ENCODE data around the gene VHLL.
"Not testable (repeated sequence)": the region's sequence is repeated elsewhere in the genome, so short reads cannot be mapped to it uniquely, and the experiment has no call there.

Gene VHLL

DNA sequence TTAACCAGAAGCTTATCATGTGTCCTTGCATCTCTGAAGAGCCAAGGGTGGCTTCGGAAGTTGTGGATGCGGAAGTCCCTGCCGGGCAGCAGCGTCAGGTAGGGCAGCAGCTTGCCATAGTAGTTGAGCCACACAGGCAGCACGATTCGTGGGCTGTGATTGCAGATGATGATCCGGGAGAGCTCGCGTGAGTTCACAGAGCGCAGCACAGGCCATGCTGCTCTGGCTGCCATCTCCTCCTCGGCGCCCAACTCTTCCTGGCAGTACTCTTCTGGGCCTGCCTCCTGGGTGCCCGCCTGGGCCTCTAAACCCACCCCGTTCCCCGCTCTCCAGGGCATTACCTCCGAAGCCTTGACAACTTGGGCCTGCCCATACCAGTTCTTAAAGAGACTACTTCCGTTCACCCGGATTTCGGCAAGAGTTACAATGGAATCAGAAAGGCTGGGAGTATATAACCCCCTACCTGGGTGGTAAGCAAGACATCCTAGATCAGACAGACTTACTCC lies at the start of gene VHLL:
TSS of gene VHLL (minus strand) at position 456 of the 506 bp plus-strand sequence. CDS start at position 338, 118 bp downstream.
- DNase-seq: no peak

DNA sequence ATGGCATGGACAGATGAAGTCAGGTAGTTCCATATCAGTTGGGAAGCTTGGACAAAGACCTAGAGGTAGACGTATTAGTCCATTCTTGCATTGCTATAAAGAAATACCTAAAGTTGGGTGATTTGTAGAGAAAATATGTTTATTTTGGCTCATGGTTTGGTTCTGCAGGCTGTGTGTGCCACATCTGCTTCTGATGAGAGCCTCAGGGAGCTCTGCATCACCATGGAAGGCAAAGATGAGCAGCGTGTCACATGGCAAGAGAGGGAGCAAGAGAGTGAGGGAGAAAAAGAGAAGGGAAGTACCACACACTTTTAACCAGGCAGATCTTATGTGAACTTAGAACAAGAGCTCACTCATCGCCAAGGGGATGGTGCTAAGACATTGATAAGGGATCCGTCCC lies 48.2 kb upstream of the VHLL start:
- no peak for DNase-seq

DNA sequence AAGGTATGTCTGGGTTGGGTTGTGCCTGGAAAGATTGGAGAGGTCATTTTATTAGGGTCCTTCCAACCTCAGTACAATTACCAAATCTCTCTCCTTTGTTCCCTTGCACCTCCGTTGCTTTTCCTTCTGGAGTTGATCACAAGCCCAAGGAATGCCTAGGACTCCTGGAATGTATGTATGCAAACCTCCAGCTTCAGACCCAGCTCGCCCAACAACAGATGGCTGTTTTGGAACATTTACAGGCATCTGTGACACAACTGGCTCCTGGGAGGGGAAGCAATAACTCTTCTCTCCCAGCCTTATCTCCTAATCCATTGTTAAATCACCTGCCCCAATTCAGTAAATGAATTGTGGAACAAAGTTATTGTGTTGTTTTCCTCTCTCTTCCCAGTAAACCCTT lies 47.5 kb upstream of the VHLL start:
- no peak for DNase-seq

DNA sequence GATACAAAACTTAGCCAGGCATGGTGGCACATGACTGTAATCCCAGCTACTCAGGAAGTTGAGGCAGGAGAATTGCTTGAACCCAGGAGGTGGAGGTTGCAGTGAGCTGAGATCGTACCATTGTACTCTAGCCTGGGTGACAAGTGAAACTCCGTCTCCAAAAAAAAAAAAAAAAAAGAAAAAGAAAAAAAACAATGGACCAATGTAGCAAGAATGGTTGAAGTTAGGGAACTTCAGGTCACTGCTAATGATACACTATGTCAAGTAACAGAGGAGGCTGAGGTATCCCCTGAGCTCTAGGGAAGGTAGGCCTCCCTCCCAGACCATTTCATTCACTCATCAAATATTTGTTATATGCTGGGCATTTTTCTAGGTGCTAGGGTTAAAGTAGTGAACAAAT lies 46.9 kb upstream of the VHLL start:
- not testable (repeated sequence) for DNase-seq

DNA sequence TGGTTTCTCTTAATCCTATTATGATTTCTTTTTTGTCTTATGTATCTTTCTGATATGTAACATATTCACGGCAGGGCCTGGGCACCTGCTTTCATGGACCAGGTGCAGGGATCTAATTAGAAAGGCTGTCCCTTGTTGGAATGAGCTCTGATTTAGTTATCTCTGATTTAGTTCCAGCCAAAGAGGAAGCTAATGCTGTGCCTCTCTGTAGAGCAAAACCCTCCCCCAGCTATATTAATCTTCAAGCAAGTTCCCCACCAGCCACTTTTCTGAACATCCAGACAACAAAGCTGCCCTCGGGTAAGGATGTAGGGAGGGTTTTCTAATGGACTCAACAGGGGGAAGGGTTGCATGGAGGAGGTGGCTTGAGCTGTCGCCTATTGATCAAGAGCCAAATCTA lies 45.3 kb upstream of the VHLL start:
- no peak for DNase-seq

DNA sequence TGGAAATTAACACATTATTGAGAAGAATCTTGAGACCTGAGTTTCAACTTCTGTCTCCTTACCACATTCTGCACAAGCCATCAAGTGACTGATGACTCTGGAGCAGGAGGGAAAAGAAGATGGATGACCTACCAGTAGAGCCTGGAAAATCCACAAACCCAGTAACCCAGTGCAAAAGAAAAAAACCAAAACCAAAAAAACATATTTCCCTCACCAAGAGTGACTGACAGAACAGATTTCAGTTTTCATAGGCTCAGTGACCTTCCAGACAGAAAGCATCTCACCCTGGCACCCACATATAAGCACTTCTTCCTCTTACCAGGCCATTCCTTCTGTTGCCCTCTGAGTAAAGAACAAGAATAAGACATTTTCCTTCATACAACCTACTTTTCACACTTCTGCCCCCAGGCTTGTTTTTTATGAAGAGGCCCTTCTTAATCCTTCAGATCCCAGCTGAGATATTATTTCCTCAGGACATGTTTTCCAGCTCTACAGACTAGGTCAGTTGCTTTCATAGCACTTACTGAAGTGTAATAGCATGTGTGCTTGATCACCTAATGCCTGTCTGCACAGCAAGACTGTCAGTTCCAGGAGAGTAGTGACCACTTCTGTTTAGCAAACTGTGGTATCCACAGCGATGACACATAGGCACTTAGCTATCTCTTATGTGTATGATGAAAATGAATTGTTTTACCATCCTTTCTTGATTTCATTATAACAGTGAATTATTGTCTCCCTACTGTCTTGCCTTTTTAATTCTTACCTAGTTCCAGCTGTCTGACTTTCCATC lies 43.3 kb upstream of the VHLL start:
- no peak for DNase-seq

DNA sequence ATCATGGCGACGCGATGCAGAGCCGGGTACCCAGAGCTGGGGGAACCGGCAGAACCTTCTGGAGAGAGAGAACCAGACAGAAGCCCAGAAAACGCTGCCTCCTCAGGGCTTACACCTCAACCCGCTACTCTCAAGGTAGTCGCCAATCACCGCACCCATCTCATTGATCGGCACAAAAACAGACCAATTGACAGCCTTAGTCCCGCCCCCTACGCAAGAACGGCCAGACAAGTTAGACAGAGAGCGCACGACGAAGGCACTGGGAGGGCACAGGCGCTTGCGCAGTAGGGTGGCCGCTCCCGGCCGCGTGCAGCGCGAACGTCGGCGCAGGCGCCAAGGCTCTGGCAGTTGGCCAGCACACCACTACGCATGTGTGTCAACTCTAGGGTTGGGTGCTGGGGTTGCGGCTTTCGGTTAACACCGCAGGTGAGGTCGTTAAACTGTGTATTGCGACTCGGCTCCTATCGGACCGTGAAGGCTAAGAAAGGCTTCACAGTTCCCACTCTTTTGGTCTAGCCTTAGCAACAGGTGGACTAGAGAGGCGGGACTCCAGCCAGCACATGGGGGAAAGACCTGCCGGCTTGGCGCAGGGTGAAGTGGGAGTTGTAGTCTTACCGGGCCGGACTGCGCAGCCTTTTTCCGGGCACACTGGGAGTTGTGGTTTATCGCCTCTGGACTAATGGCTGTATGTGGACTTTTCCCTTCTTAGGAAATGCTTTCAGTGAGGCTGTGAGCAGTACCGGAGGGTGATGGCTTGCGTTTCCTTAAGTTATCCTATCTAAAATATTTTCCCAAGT lies 39.3 kb upstream of the VHLL start, which contains the start of the genes CCT3 and TSACC:
TSS of gene CCT3 (minus strand) at position 113 of the 797 bp plus-strand sequence. CDS start at position 5, 108 bp downstream.
TSS of gene TSACC (plus strand) at position 347 of the 797 bp plus-strand sequence. CDS start 1,232 bp downstream, outside the sequence.
- peak; percentile 83 for DNase-seq

DNA sequence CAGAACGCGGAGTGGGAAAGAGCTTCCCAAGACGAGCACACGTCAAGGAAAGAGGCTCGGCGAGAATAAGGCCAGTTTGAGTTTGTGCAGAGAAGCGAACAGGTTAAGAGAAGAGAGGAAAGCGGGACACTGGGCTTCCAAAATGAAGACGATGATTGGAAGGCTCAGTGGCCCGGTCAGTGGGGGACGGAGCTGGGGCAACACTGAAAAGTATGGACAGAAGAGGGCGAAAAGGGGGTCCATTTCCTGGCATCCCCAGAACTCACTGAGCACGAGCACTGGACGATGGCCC lies 38.7 kb upstream of the VHLL start:
- DNase-seq: no peak

DNA sequence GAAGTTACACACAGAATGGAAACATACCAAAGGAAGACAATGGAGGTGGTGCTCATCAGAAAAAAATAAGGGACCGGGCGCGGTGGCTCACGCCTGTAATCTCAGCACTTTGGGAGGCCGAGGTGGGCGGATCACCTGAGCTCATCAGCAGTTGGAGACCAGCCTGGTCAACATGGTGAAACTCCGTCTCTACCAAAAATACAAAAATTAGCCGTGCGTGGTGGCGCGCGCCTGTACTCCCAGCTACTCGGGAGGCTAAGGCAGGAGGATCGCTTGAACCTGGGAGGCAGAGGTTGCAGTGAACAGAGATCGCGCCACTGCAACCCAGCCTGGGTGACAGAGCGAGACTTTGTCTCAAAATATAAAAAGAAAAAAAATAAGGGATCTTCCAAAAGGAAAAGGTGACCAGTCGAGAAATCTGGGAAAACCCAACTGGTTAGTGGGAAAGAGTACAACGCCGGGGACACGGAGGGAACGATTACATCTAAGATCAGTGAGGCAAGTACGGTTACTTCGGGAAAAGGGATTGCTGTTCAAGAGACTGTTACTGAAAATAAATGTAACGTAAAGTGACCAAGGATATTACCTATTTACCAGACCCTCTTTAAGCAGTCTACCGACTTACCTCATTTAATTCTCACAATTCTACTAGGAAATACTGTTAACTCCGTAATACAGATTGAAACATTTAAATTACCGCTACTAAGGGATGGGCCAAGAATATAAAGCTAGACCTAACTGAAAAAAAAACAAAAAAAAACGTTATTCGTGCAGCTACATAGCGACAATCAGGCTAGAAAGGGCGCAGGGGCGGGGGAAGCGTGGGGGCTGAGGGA lies 38.2 kb upstream of the VHLL start:
- no peak for DNase-seq

DNA sequence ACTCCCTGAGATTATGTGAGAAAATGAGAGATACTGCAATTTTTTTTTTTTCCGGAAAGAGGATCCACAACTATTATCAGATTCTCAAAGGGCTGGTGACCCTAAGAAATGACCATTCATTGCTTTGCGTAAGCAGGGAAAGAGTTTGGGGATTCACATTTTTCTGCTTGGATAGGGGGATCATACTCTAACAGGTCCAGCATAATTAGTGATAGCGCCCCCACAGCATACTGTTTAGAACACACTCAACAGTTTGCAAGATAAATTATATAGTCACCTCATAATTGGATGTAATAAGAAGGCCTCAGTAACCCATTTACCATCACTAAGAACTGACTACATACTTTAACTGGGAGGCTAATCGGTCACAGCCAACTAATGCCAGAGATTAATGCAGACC lies 37.1 kb upstream of the VHLL start:
- DNase-seq: no peak

DNA sequence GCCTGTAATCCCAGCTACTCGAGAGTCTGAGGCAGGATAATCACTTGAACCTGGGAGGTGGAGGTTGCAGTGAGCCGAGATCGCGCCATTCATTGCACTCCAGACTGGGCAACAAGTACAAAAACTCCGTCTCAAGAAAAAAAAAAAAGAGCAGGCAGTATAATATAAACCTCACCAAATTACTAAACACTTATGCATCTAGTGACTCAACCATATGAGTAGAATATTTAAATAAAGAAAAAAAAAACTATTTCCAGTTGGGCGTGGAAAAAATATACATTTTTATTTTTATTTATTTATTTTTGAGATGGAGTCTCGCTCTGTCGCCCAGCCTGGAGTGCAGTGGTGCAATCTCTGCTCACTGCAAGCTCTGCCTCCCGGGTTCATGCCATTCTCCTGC lies 24.1 kb upstream of the VHLL start:
- DNase-seq: not testable (repeated sequence)

DNA sequence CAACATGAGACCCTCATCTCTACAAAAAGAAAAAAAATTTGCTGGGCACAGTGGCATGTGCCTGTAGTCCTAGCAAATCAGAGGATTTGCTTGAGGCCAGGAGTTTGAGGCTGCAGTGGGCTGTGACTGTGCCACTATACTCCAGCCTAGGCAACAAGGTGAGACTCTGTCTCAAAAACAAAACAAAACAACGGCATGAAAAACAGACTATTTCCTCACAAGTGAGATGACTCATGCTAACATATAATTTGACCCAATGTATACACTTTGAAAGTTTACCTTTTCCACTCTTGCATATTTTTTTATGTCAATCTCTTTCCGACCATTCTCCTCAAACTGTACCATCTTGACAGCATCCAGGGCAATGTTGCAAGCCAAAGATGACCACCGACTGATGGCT lies 21.5 kb upstream of the VHLL start:
- no peak for DNase-seq

DNA sequence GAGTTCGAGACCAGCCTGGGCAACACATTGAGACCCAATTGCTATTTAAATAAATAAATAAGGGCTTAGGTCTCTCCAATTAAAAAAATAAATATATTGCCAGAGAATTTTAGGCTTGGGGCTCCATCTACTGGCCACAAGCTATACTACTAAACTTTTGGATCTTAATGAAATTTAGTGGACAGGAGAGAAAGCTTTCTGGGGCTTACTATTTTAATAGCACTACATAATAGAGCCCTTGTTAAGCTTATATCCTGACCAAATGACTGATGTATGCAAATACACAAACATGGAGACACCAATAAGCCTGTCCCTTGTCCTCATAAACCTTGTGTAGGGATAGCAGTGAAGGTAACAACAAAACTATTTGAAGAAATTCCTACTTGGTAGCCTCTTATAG lies 20.6 kb upstream of the VHLL start:
- no peak for DNase-seq

DNA sequence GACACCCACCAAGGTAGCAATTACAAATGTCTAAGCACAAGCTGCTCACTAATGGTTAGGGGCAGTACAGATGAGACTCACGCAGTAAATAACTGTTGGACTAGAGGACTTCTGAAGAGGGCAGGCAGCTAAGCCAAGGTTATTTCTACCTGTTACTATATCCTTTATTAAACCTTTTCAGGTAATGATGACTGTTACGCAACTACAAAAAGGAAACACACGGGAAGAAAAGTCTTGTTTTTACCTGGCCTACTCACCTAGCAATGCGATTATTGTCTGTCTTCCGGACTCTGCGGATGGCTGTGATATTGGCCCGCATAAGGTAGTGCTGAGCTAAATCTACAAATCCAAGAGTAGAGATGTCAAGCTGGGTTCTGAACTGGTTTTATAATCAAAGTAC lies 17.8 kb upstream of the VHLL start:
- no peak for DNase-seq

DNA sequence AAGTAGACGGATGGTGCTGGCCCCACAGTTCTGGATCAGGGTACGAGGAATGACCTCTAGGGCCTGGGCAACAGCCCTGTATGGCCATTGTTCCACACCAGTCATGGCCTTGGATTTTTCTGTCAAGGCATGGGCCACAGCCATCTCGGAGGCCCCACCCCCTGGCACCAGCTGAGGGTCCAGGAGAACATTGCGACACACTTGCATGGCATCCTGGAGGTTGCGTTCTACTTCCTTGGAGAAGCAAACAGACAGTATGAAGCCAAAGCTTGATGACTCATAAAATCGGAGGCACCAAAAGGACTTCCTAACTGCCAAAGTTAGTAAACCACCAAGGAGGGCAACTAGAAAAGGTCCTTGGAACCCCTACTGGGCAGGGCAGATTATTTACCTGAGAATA lies 11.9 kb upstream of the VHLL start:
- no peak for DNase-seq

DNA sequence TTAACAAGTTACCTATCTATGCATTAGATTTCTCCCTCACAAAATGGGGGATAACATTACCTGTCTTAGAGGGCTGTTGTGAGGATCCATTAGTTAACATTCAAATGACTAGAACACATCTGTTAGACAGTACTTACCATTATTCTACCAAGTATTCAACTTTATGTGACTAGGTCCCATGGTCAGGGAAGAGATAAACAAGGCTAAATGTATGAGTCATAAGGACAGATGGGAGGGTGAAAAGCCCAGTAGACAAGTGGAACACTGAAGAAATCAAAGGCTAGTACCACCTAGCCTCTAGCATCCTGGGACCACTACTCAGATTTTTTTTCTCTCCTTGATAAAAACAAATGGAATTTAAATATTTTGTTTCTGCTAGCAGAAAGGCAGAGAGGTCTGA lies 9.0 kb upstream of the VHLL start:
- no peak for DNase-seq

DNA sequence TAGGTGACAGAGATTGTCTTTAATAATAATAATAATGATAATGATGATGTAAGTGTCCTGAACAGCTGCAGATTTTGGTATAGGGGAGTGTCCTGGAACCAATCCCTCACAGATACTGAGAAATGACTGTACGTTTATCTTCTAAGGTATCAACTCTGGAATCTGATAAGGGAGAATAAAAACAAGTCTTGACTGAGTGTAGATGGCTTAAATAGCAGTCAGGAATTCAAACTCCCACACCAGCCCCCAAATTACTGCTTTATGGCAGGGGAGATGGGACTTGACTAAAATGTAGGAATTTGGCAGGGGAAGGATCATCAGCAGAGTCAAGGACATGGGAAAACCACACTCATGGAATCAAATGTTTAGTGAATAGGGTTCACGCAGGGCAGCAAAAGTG lies 6.1 kb upstream of the VHLL start:
- no peak for DNase-seq

DNA sequence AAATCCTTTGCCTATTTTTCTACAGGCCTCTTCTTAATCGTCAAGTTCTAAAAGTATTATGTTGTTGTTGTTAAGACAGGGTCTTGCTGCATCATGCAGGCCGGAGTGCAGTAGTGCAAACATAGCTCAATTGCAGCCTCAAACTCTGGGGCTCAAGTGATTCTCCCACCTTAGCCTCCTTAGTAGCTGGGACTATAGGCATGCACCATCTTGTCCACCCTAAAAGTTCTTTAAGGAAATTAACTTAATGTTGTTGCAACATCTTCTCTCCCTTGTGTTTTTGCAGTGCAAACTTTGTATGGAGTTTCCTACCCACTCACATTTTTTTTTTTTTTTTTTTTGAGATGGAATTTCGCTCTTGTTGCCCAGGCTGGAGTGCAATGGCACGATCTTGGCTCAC lies 4.1 kb upstream of the VHLL start:
- no peak for DNase-seq

DNA sequence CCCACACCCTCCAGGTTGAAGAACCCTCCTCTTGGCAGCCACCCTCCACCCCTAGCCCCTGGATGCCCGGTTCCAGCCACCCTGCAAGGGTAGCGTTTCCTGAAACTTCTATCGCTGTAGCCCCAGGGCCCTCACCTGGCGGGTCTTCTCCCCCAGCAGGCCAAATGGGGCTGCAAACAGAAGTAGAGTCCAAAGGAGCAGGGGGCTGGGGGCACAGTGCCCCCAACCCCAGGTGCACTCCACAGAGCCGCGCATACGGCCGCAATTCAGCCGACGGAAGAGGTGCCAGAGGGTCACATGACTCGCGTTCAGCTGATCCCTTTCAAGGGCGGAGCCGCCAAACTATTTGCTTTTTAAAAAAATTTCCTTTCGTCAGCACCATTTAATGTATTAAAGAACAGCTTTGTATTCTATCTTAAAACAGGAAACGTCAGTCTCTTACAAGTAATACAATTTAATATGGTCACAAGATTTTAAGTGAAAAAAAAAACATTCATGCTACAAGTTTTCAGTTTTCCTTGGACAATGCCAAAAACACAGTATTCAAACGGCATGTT lies 3.6 kb downstream of the VHLL start, which contains the start of gene GLMP:
TSS of gene GLMP (minus strand) at position 289 of the 557 bp plus-strand sequence. CDS start at position 255, 34 bp downstream.
- peak; percentile 44 for DNase-seq

DNA sequence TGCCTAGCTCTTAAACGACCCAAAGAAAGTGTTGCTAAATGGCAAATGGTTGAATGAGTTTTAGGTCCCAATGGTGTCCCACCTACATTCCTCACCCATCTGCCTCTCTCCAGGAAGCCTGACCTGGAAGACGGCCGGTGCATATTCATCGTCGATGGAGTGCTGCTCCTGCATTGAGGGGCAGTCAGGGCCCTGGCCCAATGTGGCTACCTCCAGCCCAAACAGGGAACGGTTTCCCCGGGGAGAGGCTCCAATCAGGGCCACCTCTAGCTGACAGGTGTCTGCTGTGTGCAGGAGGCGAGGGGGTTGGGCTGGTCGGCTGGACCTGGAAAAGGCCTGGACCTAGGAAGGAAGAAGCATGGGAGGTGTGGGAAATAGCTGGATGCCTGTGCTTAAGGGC lies 5.2 kb downstream of the VHLL start:
- no peak for DNase-seq

DNA sequence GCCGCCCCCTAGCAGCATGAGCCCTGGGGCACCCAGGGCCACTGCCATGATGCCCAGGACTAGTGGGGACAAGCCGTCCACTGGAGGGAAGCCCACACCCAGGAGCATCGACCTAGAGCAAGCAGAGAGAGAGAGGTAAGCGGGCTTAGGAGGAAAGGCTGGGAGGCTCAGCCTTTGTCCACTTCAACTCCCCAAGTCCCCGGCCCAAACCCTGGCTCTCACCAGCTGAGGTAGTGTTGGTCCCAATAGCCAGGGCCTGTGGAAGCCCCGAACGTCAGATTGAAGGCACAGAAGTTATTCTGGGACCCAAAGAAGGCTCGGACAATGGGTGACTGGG lies 6.0 kb downstream of the VHLL start:
- DNase-seq: no peak

DNA sequence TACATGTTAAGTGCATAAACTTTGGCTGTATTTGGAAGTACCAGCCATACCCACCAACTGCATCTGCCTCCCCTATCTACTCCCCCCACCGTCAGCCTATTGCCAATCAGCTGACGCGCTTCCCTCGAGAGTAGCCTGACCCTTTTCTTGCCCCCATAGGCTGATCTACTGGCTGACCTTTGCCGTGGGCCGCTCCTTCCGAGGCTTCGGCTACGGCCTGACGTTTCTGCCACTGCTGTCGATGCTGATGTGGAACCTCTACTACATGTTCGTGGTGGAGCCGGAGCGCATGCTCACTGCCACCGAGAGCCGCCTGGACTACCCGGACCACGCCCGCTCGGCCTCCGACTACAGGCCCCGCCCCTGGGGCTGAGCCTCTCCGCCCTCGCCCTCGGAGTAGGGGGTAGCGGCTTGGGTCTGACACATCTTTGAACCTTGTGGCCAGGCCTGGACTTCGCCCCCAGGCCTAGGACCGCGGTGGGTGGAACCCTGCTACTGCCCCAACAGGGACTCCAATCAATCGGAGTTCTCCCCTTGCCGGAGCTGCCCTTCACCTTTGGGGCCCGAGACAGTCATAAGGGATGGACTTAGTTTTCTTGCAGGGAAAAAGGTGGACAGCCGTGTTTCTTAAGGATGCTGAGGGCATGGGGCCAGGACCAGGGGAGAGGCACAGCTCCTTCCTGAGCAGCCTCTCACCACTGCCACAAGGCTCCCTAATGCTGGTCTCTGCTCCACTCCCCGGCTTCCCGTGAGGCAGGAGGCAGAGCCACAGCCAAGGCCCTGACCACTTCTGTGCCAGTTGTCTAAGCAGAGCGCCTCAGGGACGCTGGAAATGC lies 7.7 kb downstream of the VHLL start:
- peak; percentile 86 for DNase-seq

All from 8988T (cell line).